ENCODE results near the gene FADS2. TPM values are rescaled to one million over a fixed set of nuclear protein-coding genes. Genes with fewer than 3 reads are reported as not detected.

FADS2 gene
- total RNA-seq, 4 donors from 2014 or later = 15.4 to 540 (median 173) TPM

DNA sequence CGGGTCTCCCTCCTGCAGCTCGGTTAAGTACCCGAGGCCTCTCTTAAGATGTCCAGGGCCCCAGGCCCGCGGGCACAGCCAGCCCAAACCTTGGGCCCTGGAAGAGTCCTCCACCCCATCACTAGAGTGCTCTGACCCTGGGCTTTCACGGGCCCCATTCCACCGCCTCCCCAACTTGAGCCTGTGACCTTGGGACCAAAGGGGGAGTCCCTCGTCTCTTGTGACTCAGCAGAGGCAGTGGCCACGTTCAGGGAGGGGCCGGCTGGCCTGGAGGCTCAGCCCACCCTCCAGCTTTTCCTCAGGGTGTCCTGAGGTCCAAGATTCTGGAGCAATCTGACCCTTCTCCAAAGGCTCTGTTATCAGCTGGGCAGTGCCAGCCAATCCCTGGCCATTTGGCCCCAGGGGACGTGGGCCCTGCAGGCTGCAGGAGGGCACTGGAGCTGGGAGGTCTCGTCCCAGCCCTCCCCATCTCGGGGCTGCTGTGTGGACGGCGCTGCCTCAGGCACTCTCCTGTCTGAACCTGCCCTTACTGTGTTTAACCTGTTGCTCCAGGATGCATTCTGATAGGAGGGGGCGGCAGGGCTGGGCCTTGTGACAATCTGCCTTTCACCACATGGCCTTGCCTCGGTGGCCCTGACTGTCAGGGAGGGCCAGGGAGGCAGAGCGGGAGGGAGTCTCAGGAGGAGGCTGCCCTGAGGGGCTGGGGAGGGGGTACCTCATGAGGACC is 38.3 kb downstream of the FADS2 start:
- WGBS, 2 donors = 68 to 77% methylated on average over 16 to 17 of the region's 18 CpGs
- no peak overlapping the region for H3K4me3 ChIP-seq (ENCODE audit: low read depth, poor library complexity, severe bottlenecking)
- intact Hi-C loops (cut with DNase I; ENCODE audit: low total_unique reads) = no loop called here
- DNase-seq (ENCODE audit: low spot score in 2 of 2) = no peak
- TF ChIP-seq POLR2A (IDR thresholded peaks at IDR 0.05) = no peak
- TF ChIP-seq, protein P1, sequence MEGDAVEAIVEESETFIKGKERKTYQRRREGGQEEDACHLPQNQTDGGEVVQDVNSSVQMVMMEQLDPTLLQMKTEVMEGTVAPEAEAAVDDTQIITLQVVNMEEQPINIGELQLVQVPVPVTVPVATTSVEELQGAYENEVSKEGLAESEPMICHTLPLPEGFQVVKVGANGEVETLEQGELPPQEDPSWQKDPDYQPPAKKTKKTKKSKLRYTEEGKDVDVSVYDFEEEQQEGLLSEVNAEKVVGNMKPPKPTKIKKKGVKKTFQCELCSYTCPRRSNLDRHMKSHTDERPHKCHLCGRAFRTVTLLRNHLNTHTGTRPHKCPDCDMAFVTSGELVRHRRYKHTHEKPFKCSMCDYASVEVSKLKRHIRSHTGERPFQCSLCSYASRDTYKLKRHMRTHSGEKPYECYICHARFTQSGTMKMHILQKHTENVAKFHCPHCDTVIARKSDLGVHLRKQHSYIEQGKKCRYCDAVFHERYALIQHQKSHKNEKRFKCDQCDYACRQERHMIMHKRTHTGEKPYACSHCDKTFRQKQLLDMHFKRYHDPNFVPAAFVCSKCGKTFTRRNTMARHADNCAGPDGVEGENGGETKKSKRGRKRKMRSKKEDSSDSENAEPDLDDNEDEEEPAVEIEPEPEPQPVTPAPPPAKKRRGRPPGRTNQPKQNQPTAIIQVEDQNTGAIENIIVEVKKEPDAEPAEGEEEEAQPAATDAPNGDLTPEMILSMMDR (IDR thresholded peaks at IDR 0.05) = no peak

DNA sequence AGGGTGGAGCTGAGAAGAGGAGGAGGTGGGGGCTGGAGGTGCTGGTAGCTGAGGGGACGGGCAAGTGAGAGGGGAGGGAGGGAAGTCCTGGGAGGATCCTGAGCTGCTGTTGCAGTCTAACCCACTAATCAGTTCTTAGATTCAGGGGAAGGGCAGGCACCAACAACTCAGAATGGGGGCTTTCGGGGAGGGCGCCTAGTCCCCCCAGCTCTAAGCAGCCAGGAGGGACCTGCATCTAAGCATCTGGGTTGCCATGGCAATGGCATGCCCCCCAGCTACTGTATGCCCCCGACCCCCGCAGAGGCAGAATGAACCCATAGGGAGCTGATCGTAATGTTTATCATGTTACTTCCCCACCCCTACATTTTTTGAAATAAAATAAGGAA is 38.9 kb downstream of the FADS2 start:
- TF ChIP-seq, protein P1 (IDR thresholded peaks at IDR 0.05) = no peak
- TF ChIP-seq POLR2A (IDR thresholded peaks at IDR 0.05) = no peak
- 79 to 83% methylated on average over 6 of the region's 6 CpGs for WGBS, 2 donors
- DNase-seq (ENCODE audit: low spot score in 2 of 2) = no peak
- no peak overlapping the region for H3K4me3 ChIP-seq (ENCODE audit: low read depth, poor library complexity, severe bottlenecking)
- intact Hi-C loops (cut with DNase I; ENCODE audit: low total_unique reads) = no loop called here

DNA sequence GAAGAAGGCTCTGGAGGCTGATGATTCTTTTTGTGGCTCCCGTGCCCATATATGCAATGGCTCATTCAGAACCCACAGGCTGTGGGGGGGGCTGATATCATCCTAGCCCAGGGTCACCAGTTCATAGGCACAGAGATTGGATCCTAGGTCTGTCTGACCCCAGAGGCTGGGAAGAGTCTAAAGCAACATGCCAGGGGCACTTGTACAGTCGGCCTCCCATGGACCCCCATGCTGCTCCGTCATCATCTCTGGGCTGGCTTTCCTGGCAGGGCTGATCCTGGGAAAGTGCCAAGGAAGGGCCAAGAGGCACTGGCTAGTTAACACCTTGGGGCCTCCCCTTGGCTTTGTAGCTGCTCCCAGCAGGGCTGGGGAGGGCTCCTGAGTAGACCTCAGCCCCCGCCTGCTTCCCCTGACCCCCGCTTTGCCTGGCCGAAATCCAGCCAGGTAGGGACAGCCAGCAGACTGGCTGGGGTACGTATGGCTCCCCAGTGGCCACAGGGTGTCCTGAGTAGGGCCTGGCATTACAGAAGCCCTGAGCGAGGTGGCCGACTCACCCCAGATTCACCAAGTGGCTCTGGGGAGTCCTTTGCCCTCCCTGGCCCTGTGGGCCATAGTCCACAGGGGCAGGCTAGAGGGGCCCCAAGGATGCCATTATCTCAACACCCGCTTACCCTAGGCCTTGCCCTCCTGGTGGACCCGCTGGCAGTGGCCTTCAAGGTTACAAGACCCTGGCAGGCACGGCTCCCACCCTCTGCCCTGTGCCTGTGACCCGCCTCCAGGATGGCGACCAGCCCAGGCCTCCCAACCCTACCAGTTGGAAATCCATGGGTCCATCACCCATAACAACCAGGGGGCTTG is 40.7 kb downstream of the FADS2 start:
- TF ChIP-seq POLR2A (IDR thresholded peaks at IDR 0.05) = no peak
- TF ChIP-seq, protein P1 (IDR thresholded peaks at IDR 0.05) = no peak
- 82 to 92% methylated on average over 9 to 13 of the region's 14 CpGs for WGBS, 2 donors
- no peak for DNase-seq (ENCODE audit: low spot score in 2 of 2)
- intact Hi-C loops (cut with DNase I; ENCODE audit: low total_unique reads) = no loop called here
- no peak overlapping the region for H3K4me3 ChIP-seq (ENCODE audit: low read depth, poor library complexity, severe bottlenecking)

DNA sequence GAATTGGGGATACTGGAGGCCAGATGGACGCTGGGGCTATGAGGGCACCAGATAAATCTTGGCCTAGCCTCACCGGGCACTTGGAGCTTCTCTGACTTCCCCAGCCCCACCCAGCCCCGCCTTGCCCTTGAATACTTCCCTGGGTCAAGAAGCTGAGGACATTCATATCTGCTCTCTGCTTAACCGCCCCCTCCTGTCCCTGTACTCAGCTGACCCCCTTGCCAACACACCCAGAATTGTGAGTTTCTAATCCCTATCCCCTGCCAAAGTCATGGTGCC is 41.3 kb downstream of the FADS2 start:
- no peak for TF ChIP-seq POLR2A (IDR thresholded peaks at IDR 0.05)

DNA sequence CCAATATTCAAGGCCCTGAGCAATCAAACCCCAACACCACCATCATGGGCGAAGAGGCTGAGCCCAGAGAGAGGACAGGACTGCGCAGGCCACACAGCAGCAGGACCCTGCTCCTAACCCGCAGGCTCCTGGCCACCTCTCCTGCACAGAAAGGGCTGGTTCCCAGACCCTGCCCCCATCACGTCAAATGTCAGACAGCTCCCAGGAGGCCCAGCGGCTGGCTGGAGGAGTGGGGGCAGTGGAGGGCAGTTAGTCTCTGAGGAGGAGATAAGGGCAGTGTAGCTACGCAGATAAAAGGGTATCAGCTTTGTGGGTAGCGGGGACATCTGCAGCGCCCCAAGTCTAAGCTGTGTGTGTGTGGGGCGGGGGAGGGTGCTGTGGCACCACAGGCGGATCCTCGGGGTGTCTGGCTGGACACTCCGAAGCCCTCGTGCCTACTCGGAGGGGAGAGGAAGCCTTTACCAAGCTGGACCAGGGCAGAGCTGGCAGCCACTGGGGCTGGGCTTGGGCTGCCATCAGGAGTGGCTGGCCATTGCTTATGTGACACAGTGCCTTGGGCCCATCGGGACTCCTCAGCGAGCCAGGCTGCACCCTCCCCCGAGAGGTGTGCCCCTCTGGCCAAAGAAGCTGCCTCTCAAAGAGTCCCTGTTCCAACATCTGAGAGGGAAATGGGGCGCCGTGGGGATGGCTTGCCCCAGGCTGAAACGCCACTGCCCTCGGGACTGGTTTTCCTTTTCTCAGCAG is 41.8 kb downstream of the FADS2 start:
- 66 to 85% methylated on average over 21 of the region's 21 CpGs for WGBS, 2 donors
- DNase-seq (ENCODE audit: low spot score in 2 of 2) = no peak
- intact Hi-C loops (cut with DNase I; ENCODE audit: low total_unique reads) = no loop called here
- TF ChIP-seq, protein P1 (IDR thresholded peaks at IDR 0.05) = no peak
- no peak for TF ChIP-seq POLR2A (IDR thresholded peaks at IDR 0.05)
- no peak overlapping the region for H3K4me3 ChIP-seq (ENCODE audit: low read depth, poor library complexity, severe bottlenecking)

More for the DNA sequence above, 41.3 kb downstream of the FADS2 start:
- WGBS, 2 donors = 90% methylated on average over 4 of the region's 4 CpGs
- intact Hi-C loops (cut with DNase I; ENCODE audit: low total_unique reads) = no loop called here
- no peak for DNase-seq (ENCODE audit: low spot score in 2 of 2)
- H3K4me3 ChIP-seq (ENCODE audit: low read depth, poor library complexity, severe bottlenecking) = no peak overlapping the region

DNA sequence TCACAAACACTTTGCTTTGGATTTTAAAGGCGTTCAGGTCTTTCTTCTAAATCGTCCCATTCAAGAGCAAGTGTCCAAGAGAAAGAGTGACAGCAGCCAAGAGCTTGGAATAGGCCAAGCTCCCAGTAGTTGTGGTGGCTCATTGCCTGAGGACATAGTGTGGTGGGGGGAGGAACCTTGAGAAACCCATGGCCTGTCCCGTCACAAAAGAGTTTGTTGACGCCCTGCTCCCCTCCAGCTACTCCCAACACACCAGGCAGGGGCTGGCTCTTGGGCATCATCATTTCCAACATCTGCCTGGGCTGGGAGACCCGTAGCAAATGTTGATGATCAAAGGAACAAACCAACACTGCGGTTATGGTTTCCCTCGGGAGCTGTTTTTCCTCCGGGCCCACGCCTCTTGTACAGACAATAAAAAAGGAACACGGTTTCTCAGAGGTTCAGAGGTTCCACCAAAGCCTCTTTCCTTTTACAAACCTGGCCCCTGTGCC is 42.5 kb downstream of the FADS2 start:
- no peak for TF ChIP-seq POLR2A (IDR thresholded peaks at IDR 0.05)
- TF ChIP-seq, protein P1 (IDR thresholded peaks at IDR 0.05) = no peak
- H3K4me3 ChIP-seq (ENCODE audit: low read depth, poor library complexity, severe bottlenecking) = no peak overlapping the region
- intact Hi-C loops (cut with DNase I; ENCODE audit: low total_unique reads) = no loop called here
- DNase-seq (ENCODE audit: low spot score in 2 of 2) = no peak
- WGBS, 2 donors = 32 to 33% methylated on average over 9 to 10 of the region's 10 CpGs
